Endothelial cell of umbilical vein (primary cell): Measurements from ENCODE around the gene M1AP. TPM values are rescaled to one million over a fixed set of nuclear protein-coding genes. Genes with fewer than 3 reads are reported as not detected.

Source experiments
- BruUV-seq: library from RNA; stranded (reverse); fragments of 400-500 nt; replicated peaks from 2 replicates; lab custom pipeline; 2021; lab: Mats Ljungman, UMichigan
- CTCF ChIA-PET: fragments of 300-600, 350-600 bp; sonication (Branson Sonifier 250); formaldehyde crosslinking; loops from one replicate; lab custom pipeline; 2021; ENCODE audit warnings: antibody characterized with exemption, inconsistent platforms; lab: Charles Lee
- POLR2A ChIA-PET: fragments of 300-600, 350-600 bp; sonication (Branson Sonifier 250); formaldehyde crosslinking; loops from one replicate; lab custom pipeline; 2021; ENCODE audit warnings: antibody characterized with exemption, inconsistent platforms; lab: Charles Lee
- DNase-seq: peaks from one replicate; pipeline ENCODE4 v3.0.0-alpha.2; 2011; ENCODE audit warnings: low read depth, low spot score
- FAIRE-seq: peaks from 2 replicates; lab custom pipeline; 2011; peaks lifted over from hg19 to GRCh38; lab: Jason Lieb, UNC
- H2AFZ ChIP-seq: 2 replicates; pipeline ENCODE4 v1.6.0; 2012; ENCODE audit warnings: low read depth, low read length, control low read depth, inconsistent platforms
- H3K27ac ChIP-seq: 2 replicates; pipeline ENCODE4 v1.5.1; 2011; ENCODE audit warnings: low read depth, mild to moderate bottlenecking, control low read depth, low read length, moderate library complexity; ENCODE audit not compliant: insufficient read depth
- H3K27me3 ChIP-seq, 2 experiments: 2 replicates each; pipeline versions ENCODE4 v1.6.0 to v1.6.1; 2011; ENCODE audit warnings: low read length in 2 of 2, mixed read lengths in 1 of 2; ENCODE audit not compliant: control insufficient read depth in 2 of 2, insufficient read depth in 2 of 2
- H3K36me3 ChIP-seq, 2 experiments: 2 replicates in 1 of 2; 3 replicates in 1 of 2; pipeline ENCODE4 v1.5.1; 2011; ENCODE audit warnings: low read length in 2 of 2, mild to moderate bottlenecking in 1 of 2, moderate library complexity in 1 of 2; ENCODE audit not compliant: control insufficient read depth in 2 of 2, insufficient read depth in 2 of 2; ENCODE audit errors: extremely low read depth in 1 of 2
- H3K4me1 ChIP-seq: 3 replicates; pipeline ENCODE4 v1.5.1; 2011; ENCODE audit warnings: mild to moderate bottlenecking, low read length; ENCODE audit not compliant: control insufficient read depth, insufficient read depth; ENCODE audit errors: extremely low read depth
- H3K4me2 ChIP-seq: 2 replicates; pipeline ENCODE4 v1.6.1; 2011; ENCODE audit warnings: low read length, control low read depth, mixed read lengths; ENCODE audit not compliant: insufficient read depth
- H3K4me3 ChIP-seq, 3 experiments: fragments of 200-600 bp in 1 of 3; sonication (generic), shearing (Covaris generic) in 1 of 3; replicated peaks in 1 of 3; 2 replicates each; pipeline ENCODE4 v1.5.1; 2011 to 2016; ENCODE audit warnings: control low read depth in 3 of 3, low read length in 3 of 3, mild to moderate bottlenecking in 2 of 3, inconsistent platforms in 1 of 3, low read depth in 1 of 3, moderate library complexity in 1 of 3; ENCODE audit not compliant: insufficient read depth in 1 of 3
- H3K79me2 ChIP-seq: 2 replicates; pipeline ENCODE4 v1.6.0; 2012; ENCODE audit warnings: low read length, inconsistent platforms; ENCODE audit not compliant: control insufficient read depth, insufficient read depth
- H3K9ac ChIP-seq: replicated peaks from 2 replicates; pipeline ENCODE3; 2011; ENCODE audit warnings: low read length, control low read depth; ENCODE audit not compliant: insufficient read depth; ENCODE audit errors: extremely low read depth
- H3K9me1 ChIP-seq: replicated peaks from 3 replicates; pipeline ENCODE4 v1.6.0; 2011; ENCODE audit warnings: mild to moderate bottlenecking, low read length; ENCODE audit not compliant: control insufficient read depth, insufficient read depth; ENCODE audit errors: extremely low read depth
- H3K9me3 ChIP-seq: replicated peaks from 2 replicates; pipeline ENCODE4 v1.5.1; 2012; ENCODE audit warnings: low read length, inconsistent platforms; ENCODE audit not compliant: control insufficient read depth, insufficient read depth
- H4K20me1 ChIP-seq: replicated peaks from 2 replicates; pipeline ENCODE3; 2011; ENCODE audit warnings: mild to moderate bottlenecking, low read length; ENCODE audit not compliant: control insufficient read depth, insufficient read depth; ENCODE audit errors: extremely low read depth
- CTCF ChIP-seq, 2 donors: IDR thresholded peaks; 1 replicate in 1 of 2; 2 replicates in 1 of 2; pipeline ENCODE4 v1.5.1; 2011; ENCODE audit warnings: low read length in 2 of 2, mild to moderate bottlenecking in 2 of 2, moderate library complexity in 2 of 2, control low read depth in 1 of 2, inconsistent platforms in 1 of 2, low read depth in 1 of 2; ENCODE audit not compliant: insufficient read depth in 1 of 2; ENCODE audit errors: extremely low read depth in 1 of 2
- FOS ChIP-seq: IDR thresholded peaks from 2 replicates; pipeline ENCODE4 v1.6.1; 2011; ENCODE audit warnings: mild to moderate bottlenecking, low read length, moderate library complexity, borderline replicate concordance; ENCODE audit not compliant: insufficient read depth
- GATA2 ChIP-seq: IDR thresholded peaks from 2 replicates; pipeline ENCODE4 v1.7.0; 2011; ENCODE audit warnings: low read depth, mild to moderate bottlenecking, moderate library complexity, mixed read lengths, low read length; ENCODE audit not compliant: insufficient read length, insufficient read depth
- MAX ChIP-seq: IDR thresholded peaks from 2 replicates; pipeline ENCODE4 v1.6.1; 2011; ENCODE audit not compliant: insufficient read depth, insufficient read length
- POLR2A ChIP-seq: IDR thresholded peaks from 2 replicates; pipeline ENCODE4 v1.6.1; 2012; ENCODE audit warnings: low read depth, mild to moderate bottlenecking, control low read depth, low read length
- dilution Hi-C: fragments of 300-500 bp; cut with MboI; formaldehyde crosslinking; loops from one replicate; pipeline ENCODE4 v1.15.0; 2019; ENCODE audit warnings: low sequenced_read_pairs; ENCODE audit not compliant: extremely low pct_ligation_motif_present
- intact Hi-C: fragments of 100-400 bp; cut with micrococcal nuclease; formaldehyde crosslinking; loops from one replicate; pipeline ENCODE4 v1.10.0; 2022
- polyA plus RNA-seq, 4 experiments: library from polyadenylated mRNA; depleted of rRNA in 3 of 4; stranded (reverse) in 3 of 4; unstranded in 1 of 4; fragments of >200 nt; gene quantifications; 2 replicates each; pipeline versions ENCODE4 v1.2.1 to v1.2.3, GENCODE V29; 2011 to 2012; ENCODE audit warnings: missing spikeins in 1 of 4
- total RNA-seq: library from RNA; stranded (reverse); gene quantifications from 2 replicates; pipeline ENCODE4 v1.2.3, GENCODE V29; 2021

Gene M1AP
- total and polyA plus RNA-seq, 2 donors (not counting 3 experiments of a cell fraction or from before 2014, with no cell fraction given): 0.04 TPM; not detected in 1

- Histone ChIP-seq H3K4me2 (no peak overlapping the region), H3K9me1 (no peaks in the 10 kb centered on the region), H3K4me3 (no peak overlapping the region), H3K27ac (no peak overlapping the region), H3K4me1 (peaks cover 10% of the 10 kb centered on the region), H3K9ac (no peak overlapping the region), H4K20me1 (no peaks in the 10 kb centered on the region), H3K79me2 (peaks cover 19% of the 10 kb centered on the region), H2AFZ (no peak overlapping the region), H3K9me3 (no peaks in the 10 kb centered on the region), H3K27me3 (peaks cover 9 to 13% of the 10 kb centered on the region in 2 experiments), H3K36me3 (peaks cover 6 to 16% of the 10 kb centered on the region in 2 experiments)
- dilution Hi-C loops: no loop called here
- ChIA-PET CTCF (interaction anchor here (1.2 kb wide), 1 partner anchor 16 kb away, joined by 3 read pairs; no protein-coding TSS in a partner anchor), POLR2A (no interaction called here)
- DNase-seq: no peak
- no peak for FAIRE-seq
- BruUV-seq: no TSS peak
- TF ChIP-seq GATA2: no peak
- TF ChIP-seq MAX: no peak
- no peak for TF ChIP-seq FOS
- no peak for TF ChIP-seq CTCF (IDR thresholded peaks at IDR 0.05; ENCODE audit: extremely low read depth in 1 of 2, insufficient read depth in 1 of 2, low read depth in 1 of 2, low read length in 2 of 2)
- no peak for TF ChIP-seq POLR2A
- intact Hi-C loops: no loop called here
Measured at GRCh38 chr2:74524955-74525716, 123.0 kb downstream of the M1AP start.
